NOMO-1 treated with DMSO at 0.1 percent for 48 hours (cell line): Measurements from ENCODE around the gene MCFD2.
A peak's percentile ranks its signal among the peaks of the same experiment; 100 is the strongest.
"Not testable (repeated sequence)": the region's sequence is repeated elsewhere in the genome, so short reads cannot be mapped to it uniquely, and the experiment has no call there.

ENCODE experiments used
- DNase-seq: peaks from one replicate; lab custom pipeline; 2025; ENCODE audit not compliant: unreplicated experiment; lab: John Stamatoyannopoulos, UW

Gene MCFD2

DNA sequence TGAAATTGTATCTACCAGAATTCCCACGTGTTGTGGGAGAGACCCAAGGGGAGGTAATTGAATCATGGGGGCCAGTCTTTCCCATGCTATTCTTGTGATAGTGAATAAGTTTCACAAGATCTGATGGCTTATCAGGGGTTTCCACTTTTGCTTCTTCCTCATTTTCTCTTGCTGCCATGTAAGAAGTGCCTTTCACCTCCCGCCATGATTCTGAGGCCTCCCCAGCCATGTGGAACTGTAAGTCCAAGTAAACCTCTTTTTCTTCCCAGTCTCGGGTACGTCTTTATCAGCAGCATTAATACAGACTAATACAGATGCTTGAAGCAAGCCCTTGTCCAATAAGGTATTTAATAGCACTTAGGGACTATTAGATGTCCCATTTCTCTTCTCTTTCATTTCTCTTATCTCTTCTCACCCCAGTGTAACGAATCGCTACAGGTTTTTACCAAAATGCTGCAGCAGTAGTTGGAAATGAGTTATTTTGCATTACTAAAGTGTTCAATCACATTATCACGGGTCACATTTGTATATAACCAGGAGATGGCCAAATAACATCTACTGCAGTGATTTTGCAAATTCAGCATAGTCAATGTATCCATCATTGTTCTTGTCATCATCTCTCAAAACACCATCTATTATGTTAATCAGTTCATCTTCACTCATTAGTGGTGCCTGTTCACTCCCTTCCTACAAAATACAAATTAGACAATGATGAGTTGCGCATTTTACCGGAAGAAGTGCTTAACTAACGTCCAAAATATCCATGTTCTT, 10.5 kb downstream of the MCFD2 start:
- not testable (repeated sequence) for DNase-seq

DNA sequence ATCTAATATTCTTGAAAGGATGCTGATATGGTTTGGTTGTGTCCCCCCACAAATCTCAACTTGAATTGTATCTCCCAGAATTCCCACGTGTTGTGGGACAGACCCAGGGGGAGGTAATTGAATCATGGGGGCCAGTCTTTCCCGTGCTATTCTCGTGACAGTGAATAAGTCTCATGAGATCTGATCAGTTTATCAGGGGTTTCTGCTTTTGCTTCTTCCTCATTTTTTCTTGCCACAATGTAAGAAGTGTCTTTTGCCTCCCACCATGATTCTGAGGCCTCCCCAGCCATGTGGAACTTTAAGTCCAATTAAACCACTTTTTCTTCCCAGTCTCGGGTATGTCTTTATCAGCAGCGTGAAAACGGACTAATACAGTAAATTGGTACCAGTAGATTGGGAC, 12.6 kb downstream of the MCFD2 start:
- peak; percentile 11 for DNase-seq

DNA sequence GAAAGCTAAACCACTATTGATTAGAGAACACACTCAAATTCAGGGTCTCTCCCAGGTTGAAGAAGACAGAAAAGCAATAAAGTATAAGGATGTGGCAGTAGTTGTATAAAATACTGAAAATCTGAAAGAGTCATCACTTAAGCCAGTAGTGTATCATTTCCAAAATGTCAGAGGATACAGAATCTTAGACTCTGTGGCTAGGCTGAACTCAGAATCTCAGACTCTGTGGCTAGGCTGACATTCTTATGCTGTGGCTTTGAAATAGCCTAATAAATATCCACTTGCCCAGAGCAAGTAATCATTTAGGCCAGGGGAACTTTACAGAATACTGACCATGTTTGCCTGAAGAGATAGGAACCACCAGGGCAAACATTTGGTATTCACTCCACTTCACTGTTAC, 13.1 kb downstream of the MCFD2 start:
- DNase-seq, result no peak

DNA sequence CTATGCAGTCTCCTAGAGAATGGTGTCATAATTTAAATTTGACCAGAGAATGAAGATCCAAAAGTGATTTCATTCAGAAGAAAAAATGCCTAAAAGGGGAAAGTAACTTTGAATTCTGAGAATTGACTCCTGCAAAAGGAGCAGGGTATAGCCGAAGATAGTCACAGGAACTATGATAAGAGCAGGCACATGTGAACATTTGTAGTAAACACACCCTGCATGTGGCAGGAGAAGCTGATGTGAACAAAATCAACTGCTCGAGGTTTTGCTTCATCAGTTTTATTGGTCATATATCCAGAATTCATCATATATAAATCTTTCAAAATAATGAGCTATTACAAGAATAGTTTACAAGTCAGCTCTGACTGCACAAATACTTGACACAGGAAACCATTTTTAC, 14.0 kb downstream of the MCFD2 start:
- no peak for DNase-seq

DNA sequence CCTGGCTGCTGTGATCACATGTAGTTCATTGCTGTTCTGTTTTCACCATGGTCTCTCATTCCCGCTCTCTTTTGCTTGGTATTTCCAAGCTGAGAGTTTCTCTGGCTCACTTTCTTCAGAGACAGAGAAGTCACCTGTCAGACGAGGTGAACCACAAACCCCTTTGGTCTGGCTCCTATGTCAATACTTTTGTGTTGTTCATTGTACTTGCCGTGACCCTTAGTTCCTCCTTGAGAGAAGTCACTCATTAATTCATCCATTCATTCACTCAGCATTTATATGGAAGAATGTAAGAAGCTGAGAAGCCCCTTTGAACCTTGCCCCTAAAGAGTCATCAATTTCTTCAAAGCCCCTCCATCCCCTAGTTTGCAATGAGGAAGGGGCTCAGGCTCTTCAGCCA, 15.2 kb downstream of the MCFD2 start:
- no peak for DNase-seq

DNA sequence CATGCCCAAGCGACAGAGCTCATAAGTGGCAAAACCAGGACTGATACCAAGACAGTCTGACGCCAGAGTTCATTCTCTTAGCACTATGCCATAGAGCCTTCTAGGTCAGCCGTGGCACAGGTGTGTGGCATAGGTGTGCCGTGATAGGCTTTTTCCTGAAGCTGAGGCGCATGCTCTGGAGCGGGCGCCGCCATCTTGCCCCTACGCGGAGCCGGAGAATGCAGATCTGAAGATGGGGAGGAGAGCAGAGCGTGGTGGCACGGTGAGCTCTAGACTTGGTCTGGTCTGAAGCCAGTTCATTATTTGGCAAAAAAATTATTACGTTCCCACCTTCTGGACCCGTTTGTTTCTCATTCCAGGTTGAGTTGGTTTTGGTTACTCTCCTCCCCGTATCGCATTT, 16.6 kb downstream of the MCFD2 start:
- DNase-seq, result no peak

DNA sequence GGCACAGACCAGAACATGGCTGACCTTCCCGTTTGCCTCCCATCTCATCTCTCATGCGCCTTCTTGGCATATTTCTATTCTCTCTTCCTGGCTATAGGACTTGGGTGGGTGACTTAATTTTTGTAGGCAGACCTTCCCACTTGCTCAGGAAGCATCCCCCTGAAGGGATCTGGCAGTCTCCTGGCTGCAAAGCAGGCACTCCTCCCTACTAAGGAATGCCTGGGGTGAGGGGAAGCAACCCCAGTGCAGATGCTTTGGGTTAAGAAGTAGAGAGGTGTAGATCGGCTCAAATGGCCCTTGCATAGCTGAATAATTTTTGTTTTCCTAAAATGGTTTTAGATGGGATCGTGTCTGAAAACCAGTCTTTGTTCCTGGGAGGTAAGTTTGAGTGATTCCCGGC, 17.6 kb downstream of the MCFD2 start:
- DNase-seq, result no peak

DNA sequence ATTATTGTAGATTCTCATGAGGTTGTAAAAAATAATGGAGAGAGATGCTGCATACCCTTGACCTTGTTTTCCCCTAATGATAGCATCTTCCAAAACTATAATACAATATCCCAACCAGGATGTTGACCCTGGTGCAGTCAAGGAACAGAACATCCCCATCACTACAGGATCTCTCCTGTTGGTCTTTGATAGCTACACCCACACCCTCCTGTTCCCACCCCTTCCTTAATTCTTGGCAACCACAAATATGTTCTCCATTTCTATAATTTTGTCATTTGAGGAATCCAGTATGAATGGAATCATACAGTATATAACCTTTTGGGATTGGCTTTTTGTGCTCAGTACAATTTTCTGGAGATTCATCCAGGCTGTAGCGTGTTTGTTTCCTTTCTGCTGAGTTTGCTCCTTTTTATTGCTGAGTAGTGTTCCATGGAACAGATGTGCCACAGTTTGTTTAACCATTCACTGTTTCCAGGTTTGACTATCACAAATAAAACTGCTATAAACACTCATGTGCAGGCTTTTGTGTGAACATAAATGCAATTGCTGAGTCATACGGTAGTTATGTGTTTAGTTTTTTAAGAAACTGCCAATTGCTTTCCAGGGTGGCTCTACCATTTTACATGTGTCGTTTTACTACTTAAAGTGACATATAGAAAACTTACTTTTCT, 22.2 kb downstream of the MCFD2 start:
- DNase-seq, result no peak

DNA sequence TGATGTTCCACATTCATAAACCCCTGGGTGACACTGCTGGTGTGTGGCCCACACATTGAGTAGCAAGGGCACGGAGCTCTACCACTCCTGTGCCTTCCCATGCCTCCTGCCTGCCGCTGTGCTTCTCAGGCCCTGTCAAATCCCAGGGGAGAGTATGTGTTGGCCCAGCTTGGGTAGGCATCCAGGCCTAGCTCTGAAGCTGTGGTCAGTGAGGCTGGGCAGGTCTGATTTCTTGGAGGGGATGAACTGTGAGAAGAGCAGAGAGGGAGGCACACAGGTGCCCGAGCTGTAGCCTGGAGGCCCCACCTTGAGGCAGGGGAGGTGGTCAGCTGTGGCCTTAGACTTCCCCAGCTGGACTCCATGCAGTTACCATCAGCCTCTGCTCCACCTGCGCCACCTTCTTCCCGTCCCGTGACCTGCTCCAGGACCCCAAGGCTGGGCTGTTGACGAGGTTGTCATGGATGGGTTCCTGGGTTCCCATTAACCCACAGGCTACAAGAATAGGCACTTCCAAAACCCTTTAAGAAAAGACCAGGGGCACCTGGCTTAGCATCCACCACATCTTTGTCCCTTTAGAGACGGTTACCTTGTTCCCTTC, 23.6 kb downstream of the MCFD2 start:
- DNase-seq, result no peak

DNA sequence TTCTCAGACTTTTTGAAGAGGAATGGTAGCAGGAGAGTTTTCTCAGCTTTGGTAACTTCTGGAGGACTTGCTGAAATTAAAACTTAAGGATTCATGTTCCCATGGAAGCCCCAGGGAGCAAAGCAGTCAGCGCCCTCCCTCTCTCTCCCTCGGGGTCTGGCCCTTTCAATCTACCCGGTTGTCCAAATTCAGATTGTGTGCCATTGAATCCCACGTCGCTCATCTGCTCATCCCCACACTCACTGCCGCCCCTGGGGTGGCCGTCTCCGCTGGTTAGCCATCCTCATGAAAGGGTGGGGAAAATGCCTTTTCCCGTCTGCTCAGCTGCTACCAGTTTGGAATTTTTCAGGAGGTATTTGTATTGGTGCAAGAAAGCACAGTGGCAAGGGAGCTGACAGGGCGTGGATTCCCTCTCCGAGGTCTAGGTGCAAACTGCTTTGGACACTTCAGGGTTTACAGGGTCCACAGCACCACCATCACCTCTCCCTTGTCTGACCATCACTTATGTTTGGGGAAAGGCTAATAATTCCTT, 27.1 kb downstream of the MCFD2 start:
- DNase-seq, result no peak

DNA sequence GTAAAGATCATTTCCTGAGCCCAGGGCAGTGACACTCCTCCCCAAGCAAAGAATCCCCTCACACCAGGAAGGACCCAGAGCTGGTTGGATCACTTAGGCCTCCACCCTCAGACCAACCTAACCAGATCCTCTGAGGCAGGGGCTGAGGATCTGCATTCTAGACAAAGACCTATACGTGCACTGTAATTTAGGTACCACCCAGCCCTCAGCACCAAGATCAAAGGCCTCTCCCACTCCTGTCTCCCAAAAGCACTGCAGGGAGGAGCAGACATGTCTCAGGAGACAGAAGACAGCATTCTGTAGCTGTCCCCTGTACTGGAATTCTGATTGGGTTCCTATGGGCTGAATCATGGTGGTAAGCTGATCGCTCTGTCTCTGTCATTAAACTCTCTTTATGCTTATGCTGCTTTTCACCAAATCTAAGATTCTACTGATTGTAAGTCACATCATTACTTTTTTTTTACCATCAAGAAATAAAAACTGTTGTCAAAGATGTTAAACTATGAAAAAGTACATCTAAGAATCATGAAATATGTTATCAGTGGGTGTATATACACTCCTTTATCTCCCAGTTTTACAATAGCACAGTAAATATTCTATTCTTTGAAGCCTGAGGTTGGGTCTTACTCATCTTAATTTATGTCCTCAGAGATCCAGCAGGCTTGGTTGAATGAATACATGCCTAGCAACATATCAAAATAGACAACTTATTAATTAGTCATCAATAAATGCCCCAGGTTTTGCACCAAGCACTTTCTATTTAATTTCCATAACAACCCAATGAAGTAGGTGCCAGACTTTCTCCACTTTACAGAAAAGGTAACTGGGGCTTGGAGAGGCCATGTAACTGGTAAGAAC, 28.3 kb downstream of the MCFD2 start:
- no peak for DNase-seq

DNA sequence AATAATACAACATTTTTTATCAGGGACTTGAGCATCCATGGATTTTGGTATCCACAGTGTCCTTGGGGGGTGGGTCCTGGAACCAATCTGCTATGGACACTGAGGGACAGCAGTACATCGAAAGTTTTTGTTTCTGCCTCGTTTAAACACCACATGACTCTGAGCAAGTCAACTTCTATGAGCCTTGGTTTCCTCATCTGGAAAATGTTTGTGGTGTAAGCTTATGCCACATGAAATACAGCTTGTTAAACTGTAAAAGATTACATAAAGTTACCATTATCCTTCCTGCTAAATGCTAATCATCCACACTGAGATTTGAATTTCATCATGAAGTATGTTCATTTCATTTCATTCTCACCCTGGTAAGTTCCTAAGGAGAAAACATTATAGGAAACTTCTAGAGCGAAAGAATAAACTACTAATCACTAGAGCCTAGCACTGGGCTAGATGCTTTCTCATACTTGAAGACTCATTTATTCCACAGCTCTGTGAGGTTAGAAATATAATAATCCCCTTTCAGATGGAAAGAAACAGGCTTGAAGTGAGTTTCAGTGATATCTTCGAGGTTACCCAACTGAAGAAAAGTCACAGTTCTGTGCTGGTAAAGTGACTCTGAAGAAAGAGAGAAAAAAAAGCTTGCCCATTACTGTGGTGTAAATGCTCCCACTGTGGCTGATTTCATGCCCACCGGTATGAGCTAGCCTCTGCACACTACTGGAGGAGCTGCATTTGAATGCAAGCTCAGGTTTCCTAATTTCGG, 29.2 kb downstream of the MCFD2 start:
- no peak for DNase-seq

DNA sequence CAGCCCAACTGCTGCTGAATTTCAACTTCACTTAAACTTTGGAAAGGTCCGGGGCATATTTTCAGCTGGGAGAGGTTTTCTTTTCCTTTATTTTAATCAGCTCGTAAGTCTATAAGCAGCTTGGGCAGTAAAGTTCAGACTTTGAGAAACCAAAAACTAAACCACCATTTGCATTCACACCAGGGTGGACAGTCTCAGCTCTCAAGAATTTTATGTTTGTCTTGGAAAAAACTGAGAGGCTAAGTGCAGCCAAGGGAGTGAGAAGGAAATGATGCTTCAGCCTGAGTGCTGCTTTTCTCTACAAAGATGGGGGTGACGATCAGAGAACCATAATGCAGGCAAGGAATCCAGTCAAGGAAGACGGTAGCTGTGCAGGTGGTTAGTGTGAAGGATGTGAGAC, 30.2 kb downstream of the MCFD2 start:
- no peak for DNase-seq

DNA sequence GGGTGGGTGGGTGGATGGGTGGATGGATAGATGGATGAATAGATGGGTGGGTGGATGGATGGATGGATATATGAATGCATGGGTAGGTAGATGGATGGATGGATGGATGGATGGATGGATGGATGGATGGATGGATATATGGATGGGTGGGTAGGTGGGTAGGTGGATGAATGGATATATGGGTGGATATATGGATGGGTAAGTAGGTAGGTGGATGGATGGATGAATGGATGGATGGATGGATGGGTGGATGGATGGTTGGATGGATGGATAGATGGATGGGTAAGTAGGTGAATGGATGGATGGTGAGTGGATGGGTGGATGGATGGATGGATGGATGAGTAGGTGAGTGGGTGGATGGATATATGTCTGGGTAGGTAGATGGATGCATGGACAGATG, 36.1 kb downstream of the MCFD2 start:
- DNase-seq, result no peak

DNA sequence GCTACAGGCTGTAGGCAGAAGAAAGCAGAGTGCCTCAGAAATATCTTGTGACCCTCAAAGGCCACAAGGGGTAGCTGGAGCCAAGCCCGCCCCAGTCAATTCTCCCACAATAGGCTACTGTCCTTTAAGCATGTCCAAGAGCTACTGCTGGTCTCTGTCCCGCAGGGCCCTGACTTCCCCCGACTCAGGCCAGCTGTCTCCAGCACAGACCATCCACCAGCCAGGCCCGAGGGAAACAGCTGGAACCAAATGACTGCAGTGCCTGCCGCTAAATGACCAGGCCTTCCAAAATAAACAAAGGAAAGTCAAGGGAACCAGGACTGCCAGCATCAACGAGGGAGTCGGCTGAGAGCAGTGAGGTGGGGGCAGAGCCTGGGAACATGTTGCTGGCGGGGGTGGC, 36.7 kb downstream of the MCFD2 start:
- DNase-seq, result no peak

DNA sequence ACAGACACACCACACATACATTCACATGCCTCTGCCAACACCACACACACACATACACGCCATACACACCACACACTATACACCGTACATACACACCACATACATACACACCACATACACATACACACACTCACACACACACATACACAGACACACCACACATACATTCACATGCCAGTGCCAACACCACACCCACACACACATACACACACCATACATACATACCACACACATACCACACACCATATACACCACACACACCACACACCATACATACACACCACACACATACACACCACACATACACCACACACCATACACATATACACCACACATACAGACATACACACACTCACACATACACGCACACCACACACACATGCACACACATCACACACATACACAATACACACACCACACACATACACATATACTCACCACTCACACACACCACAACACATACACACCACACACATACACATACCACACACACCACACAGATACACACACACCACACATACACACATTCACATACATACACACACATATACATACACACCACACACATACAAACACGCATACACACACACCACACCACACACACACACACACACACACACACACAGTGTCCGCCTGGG, 37.2 kb downstream of the MCFD2 start:
- no peak for DNase-seq

DNA sequence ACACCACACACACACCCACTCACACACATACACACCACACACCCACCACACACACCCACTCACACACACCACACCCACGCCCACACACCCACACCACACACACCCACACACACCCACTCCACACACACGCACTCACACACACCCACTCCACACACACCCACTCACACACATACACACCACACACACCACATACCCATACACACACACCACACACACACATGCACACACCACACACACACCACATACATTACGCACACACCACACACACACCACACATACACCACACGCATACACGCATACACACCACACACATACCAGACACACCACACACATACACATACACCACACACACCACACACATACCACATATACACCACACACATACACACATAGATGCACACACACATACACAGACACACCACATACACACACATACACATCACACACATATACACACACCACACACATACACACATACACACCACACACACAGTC, 37.9 kb downstream of the MCFD2 start:
- no peak for DNase-seq

DNA sequence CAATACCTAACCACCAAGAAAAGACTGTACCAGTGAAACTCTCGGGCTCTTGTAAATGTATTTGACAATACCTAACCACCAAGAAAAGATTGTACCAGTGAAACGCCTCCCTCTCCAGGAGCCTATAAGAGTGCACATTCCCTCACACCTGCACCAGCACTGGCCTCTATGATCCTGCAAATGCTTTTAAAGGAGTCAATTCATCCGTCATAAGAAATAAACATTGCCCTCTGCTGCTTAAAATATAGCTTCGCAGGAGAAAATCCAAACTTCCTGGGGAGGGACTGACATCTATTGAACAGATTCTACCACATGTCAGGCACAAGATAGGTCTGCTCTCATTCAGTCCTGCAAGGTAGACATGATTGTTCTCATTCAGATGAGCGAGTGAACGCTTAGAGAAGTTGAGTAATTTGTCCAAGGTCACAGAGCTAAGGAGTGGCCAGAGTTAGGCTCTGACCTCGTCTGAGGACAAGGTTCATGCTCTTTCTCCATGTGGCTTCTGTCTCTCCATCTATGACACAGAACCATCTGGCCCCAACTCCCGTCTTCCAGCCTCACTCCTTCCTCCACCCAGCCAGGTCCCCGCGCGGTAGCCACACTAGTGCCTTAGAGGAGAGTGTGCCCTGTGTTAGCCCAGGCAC, 38.7 kb downstream of the MCFD2 start:
- peak; percentile 64 for DNase-seq

DNA sequence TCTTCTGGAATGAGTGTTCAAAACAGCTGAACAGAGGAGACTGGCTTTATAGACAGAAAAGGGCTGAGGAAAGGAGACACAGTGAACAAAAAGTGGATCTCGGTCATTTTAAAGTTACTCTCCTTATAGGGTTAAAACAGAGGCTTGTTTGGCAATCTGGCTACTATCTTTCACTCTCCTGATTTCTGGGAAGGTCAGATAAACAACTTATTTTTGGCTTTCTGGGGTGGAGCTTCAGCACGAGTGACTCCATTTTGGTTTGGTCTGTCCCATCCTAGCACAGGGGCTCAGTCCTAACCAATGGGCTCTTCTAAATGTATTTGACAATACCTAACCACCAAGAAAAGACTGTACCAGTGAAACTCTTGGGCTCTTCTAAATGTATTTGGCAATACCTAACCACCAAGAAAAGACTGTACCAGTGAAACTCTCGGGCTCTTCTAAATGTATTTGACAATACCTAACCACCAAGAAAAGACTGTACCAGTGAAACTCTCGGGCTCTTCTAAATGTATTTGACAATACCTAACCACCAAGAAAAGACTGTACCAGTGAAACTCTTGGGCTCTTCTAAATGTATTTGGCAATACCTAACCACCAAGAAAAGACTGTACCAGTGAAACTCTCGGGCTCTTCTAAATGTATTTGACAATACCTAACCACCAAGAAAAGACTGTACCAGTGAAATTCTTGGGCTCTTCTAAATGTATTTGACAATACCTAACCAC, 39.5 kb downstream of the MCFD2 start:
- DNase-seq, result peak; percentile 5
